GM10248 (cell line): Measurements from ENCODE around the gene HNF4A.

ENCODE experiments used
- CTCF ChIA-PET: fragments of 300-600 bp; sonication (Branson Sonifier 250); formaldehyde crosslinking; extraction: SDS; loops from one replicate; lab custom pipeline; 2021; ENCODE audit warnings: antibody characterized with exemption; lab: Yijun Ruan, JAX
- POLR2A ChIA-PET: fragments of 350-650 bp; sonication (Branson Sonifier 250); formaldehyde crosslinking; extraction: SDS; loops from one replicate; lab custom pipeline; 2020; ENCODE audit warnings: antibody characterized with exemption; lab: Yijun Ruan, JAX
- DNase-seq: peaks from one replicate; pipeline ENCODE4 v3.0.0; 2012; ENCODE audit errors: extremely low spot score
- TF ChIP-seq, protein P1 (sequence below): IDR thresholded peaks from 2 replicates; pipeline ENCODE4 v1.5.1; 2012; ENCODE audit warnings: mild to moderate bottlenecking, low read depth; ENCODE audit errors: extremely low read depth, missing control alignments, control extremely low read depth

Gene HNF4A

DNA sequence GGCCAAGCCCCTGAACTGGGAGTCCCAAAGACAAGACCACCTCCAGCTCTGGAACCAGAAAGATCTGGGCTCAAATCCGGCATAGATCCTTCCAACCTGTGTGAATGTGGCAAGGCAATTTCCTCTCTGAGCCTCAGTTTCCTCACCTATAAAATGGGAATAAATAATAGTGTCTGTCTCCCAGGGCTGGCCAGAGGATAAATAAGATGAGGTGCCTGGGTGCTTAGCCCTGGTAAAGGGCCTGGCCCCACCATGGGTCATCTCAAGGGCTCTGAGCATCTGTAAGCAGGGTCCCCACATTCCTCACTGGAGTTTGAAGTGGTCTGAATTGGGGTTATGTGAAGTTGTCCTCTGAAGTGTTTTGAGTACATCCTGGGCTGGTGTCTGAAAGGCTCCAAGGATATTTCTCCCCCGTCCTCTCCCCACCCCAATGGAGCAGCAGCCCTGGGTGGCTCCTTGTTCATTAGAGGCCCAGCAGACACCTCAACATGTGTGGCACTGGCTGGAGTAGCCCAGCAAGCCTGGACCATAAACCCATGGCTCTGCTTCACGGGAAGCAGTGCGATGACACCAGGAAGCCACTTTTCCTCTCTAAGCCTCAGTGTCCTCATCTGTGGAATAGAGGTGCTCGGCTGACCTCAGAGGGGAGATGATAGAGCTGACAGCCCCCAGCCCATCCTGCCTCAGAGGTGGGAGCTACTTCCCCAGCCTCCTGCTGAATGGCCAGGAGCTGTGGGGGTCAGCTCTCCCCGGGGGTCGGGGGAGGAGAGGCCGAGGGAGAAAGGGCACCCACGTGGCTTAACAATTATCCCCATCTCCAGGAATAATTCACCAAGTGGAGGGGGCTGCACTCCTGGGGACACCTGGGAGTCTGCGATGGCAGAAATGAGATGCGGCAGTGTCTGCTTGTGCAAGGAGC is 48.0 kb downstream of the HNF4A start:
- ChIA-PET POLR2A (no interaction called here), CTCF (no interaction called here)
- DNase-seq = no peak
- TF ChIP-seq, protein P1, sequence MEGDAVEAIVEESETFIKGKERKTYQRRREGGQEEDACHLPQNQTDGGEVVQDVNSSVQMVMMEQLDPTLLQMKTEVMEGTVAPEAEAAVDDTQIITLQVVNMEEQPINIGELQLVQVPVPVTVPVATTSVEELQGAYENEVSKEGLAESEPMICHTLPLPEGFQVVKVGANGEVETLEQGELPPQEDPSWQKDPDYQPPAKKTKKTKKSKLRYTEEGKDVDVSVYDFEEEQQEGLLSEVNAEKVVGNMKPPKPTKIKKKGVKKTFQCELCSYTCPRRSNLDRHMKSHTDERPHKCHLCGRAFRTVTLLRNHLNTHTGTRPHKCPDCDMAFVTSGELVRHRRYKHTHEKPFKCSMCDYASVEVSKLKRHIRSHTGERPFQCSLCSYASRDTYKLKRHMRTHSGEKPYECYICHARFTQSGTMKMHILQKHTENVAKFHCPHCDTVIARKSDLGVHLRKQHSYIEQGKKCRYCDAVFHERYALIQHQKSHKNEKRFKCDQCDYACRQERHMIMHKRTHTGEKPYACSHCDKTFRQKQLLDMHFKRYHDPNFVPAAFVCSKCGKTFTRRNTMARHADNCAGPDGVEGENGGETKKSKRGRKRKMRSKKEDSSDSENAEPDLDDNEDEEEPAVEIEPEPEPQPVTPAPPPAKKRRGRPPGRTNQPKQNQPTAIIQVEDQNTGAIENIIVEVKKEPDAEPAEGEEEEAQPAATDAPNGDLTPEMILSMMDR = no peak

DNA sequence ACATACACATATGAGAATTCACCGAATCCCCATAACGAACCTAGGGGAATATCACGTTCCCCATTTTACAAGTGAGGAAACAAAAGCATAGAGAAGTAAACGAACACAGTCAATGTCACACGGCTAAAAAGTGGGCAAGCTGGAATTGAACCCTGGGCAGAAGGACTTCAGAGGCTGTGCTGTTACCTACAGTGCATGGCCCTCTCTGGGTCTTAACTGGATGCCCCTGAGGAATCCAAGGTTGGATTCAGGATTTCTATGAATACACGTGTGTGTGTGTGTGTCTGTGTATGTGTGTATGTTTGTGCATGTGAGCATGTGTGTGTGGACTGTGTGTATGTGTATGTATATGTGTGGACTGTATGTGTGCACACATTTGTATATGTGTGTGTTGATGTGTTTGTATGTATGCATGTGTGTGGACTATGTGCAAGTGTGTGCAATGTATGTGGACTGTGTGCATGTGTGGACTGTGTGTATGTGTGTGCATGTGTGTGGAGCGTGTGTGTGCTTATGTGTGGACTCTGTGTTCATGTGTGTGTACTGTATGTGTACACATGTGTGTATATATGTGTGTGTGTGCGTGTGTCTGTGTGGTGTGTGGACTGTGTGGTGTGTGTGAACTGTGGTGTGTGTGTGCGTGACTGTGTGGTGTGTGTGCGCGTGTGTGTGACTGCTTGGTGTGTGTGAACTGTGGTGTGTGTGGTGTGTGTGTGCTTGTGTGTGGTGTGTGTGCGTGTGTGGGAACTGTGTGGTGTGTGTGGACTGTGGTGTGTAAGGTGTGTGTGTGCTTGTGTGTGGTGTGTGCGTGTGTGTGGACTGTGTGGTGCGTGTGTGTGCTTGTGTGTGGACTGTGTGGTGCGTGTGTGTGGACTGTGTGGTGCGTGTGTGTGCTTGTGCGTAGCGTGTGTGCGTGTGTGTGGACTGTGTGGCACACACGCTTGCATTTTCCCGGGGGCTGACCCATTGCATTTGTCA is 49.0 kb downstream of the HNF4A start:
- TF ChIP-seq, protein P1 = no peak
- ChIA-PET POLR2A (no interaction called here), CTCF (no interaction called here)
- no peak for DNase-seq

DNA sequence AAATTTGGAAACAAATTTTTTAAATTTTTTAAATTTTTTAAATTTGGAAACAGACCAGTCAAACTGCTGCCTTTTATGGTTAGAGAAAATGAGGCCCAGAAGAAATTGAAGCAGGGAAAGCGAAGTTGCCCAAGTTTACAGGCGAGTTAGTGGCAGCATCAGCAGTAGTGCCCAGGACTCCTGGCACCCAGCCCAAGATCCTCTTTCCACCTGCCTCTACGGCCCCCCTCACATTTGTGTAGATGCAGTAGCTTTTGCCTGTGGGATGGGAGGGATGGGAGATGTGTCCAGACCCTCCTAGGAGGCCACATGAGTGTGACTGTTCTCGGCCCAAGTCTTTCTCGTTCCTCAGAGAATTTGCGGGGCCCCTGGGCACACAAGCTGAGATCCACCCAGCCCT is 49.8 kb downstream of the HNF4A start:
- ChIA-PET CTCF (interaction anchor here (1.1 to 2.1 kb wide), 4 partner anchors 15 to 205 kb away, joined by 3 to 5 read pairs (median 4); no protein-coding TSS in a partner anchor), POLR2A (no interaction called here)
- no peak for DNase-seq
- TF ChIP-seq, protein P1 = no peak

DNA sequence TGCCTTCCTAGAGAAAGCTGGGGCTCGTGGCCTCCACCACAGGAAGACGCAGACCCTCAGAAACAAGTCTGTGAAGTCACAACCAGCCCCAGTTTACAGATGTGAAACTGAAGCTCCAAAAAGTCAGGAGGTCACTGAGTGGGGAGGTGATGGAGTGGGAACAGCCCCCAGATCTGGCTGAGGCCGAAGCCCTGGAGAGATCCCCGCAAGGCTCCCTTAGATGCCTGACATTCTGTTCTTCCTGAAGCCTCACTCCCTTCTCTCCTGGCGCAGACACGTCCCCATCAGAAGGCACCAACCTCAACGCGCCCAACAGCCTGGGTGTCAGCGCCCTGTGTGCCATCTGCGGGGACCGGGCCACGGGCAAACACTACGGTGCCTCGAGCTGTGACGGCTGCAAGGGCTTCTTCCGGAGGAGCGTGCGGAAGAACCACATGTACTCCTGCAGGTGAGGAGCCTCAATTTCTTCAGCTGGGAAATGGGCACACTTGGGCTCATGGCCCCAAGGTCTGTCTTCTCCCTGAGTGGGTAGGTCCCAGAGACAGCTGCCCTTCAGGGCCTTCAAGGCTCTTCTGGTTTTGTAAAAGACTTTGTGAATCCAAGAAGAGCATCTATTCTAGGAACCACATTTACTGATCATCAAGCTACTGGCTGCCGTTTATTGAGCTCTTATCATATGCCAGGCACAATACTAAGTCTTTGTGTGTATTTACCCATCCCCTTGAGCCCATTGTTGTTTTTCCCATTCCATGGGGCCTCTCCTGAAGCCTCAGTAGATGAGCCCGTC is 50.5 kb downstream of the HNF4A start:
- DNase-seq = no peak
- TF ChIP-seq, protein P1 = no peak
- CTCF ChIA-PET = interaction anchor here (1.1 to 2.1 kb wide), 6 partner anchors 12 to 205 kb away, joined by 3 to 5 read pairs (median 3); no protein-coding TSS in a partner anchor
- POLR2A ChIA-PET = no interaction called here

DNA sequence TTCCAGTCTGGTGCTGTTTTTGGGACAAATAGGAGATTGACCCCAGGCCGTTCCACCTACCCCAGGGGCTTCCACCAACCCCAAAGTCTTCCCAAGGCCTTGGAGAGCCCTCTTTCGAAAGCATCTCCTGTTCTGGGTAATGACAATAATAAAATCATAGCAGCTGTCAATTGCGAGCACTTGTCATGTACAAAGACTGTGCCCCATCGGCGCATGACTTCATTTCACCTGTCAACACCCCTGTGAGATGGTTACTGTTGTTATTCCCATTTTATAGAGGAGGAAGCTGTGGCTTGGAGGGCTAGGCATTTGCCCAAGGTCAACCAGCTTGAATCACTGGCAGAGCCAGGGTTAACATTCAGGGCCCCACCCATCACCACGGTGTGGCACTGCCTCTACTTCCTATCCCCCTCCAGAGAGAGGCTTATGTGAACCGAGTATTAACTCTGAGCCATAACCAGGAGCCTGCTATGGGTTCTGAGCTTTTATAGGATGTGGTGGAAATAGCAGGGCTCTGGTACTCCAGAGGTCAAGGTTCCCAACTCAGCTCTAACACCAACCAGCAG is 51.2 kb downstream of the HNF4A start:
- POLR2A ChIA-PET = no interaction called here
- TF ChIP-seq, protein P1 = no peak
- DNase-seq = no peak
- CTCF ChIA-PET = interaction anchor here (1.1 to 2.1 kb wide), 5 partner anchors 12 to 204 kb away, joined by 3 to 5 read pairs (median 3); no protein-coding TSS in a partner anchor
